Measurements from ENCODE around the gene TSR3.

GRCh38 chr16:1325261-1325660, 26.4 kb downstream of the TSR3 start:
- TF ChIP-seq POLR2AphosphoS5 (IDR thresholded peaks at IDR 0.05), result no peak
- TF ChIP-seq, protein P1, sequence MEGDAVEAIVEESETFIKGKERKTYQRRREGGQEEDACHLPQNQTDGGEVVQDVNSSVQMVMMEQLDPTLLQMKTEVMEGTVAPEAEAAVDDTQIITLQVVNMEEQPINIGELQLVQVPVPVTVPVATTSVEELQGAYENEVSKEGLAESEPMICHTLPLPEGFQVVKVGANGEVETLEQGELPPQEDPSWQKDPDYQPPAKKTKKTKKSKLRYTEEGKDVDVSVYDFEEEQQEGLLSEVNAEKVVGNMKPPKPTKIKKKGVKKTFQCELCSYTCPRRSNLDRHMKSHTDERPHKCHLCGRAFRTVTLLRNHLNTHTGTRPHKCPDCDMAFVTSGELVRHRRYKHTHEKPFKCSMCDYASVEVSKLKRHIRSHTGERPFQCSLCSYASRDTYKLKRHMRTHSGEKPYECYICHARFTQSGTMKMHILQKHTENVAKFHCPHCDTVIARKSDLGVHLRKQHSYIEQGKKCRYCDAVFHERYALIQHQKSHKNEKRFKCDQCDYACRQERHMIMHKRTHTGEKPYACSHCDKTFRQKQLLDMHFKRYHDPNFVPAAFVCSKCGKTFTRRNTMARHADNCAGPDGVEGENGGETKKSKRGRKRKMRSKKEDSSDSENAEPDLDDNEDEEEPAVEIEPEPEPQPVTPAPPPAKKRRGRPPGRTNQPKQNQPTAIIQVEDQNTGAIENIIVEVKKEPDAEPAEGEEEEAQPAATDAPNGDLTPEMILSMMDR (IDR thresholded peaks at IDR 0.05), result no peak
- no peak for TF ChIP-seq EP300 (IDR thresholded peaks at IDR 0.05)
- TF ChIP-seq POLR2A (IDR thresholded peaks at IDR 0.05), result no peak

Measured in stomach (tissue), 4 donors.